ENCODE measurements around the gene WDR33.

WDR33 gene

GRCh38 chr2:127652786-127653357 lies 158.1 kb downstream of the WDR33 start:
- DNase-seq = no peak

GRCh38 chr2:127651971-127652550 lies 158.9 kb downstream of the WDR33 start:
- DNase-seq = no peak

GRCh38 chr2:127651381-127651809 lies 159.6 kb downstream of the WDR33 start:
- no peak for DNase-seq
